ENCODE data around the gene FRMD4A.

GRCh38 chr10:14377591-14378175 is 47.0 kb upstream of the FRMD4A start:
- TF ChIP-seq POLR2A (IDR thresholded peaks at IDR 0.05; ENCODE audit: low read depth, low read length) (no peak), POU2F2 (IDR thresholded peaks at IDR 0.05; ENCODE audit: low read depth, low read length) (no peak), POLR2AphosphoS5 (IDR thresholded peaks at IDR 0.05; ENCODE audit: low read depth, low read length) (no peak), TAF1 (IDR thresholded peaks at IDR 0.05; ENCODE audit: low read depth, low read length) (no peak)
